Measurements from ENCODE around the gene MRPL11. TPM values are rescaled to one million over a fixed set of nuclear protein-coding genes. Genes with fewer than 3 reads are reported as not detected.
"Not testable (repeated sequence)": the region's sequence is repeated elsewhere in the genome, so short reads cannot be mapped to it uniquely, and the experiment has no call there.

MRPL11 gene
- total RNA-seq, 2 donors from 2014 or later: 46.9 to 59.4 TPM

DNA sequence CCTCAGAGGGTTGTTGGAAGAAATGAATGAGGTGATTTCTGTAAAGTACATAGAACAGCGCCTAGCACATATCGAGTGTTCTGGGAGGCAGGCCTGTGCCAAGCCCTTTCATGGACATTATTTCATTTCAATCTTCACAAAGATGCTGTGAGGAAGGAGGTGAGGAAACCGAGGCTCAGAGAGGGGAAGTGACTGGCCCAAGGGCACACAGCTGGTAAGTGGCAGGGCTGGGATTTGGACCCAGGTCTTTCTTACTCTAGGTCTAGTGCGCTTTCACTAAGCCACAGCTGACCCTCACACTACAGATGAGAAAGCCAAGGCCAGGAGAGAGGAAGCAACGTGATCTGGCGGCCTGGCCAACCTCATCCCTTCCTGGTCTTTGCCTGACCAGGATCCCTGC lies 30.0 kb upstream of the MRPL11 start:
- intact Hi-C loops (cut with DNase I, micrococcal nuclease): no loop called here
- no peak for ATAC-seq
- no peak for DNase-seq

DNA sequence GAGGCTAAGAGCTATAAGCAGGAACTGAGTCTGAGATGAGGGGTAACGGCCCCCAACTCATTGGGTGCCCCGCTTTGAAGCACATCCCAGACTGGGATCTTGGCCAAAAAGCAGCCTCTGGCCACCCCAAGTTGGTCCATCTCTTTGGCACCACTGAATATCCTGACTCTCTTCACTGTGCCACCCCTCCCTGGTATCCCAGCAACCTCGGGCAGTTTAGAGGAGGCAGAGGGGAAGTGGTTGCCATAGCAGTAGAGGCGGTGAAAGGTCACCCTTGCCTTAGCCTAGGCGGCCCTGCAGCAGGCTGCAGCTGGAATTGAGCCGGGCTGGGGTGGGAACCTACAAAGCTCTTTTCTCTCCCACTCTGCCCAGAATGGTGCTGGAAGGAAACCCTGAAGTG lies 29.1 kb upstream of the MRPL11 start:
- intact Hi-C loops (cut with DNase I, micrococcal nuclease): no loop called here
- DNase-seq (peak; percentile 55 to 62), ATAC-seq (peak; percentile 64)

DNA sequence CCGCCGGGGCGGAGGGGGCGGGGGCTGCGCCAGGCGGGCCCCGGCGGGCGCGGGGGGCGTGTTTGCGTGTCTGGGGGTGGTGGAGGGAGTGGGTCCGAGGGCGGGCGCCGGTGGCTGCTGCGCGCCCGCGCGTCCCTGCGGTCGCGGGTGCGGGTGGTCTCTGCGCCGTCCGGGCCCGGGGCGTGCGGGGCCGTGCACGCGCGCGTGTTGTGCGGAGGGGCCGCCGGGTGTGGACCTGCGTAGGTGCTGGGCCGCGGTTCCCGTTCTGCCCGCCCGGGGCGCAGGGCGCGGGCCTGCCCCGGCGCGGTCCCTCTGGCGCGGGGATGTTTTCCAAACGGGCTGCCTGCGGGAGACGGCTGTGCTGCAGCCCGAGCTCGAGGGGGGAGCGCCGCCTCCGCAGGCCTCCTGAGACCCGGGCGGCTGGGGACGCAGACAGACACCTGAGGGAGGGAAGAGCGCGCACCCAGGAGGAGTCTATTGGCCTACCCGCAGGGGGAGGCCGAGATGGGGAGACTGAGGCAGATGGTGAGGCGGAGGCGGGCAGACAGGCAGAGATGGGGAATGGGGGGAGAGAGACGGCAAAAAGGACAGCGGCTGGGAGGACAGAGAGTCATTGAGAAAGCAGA lies 28.5 kb upstream of the MRPL11 start:
- ATAC-seq (peak; percentile 19), DNase-seq (peak; percentile 30 to 45)
- intact Hi-C loops (cut with DNase I, micrococcal nuclease): no loop called here

DNA sequence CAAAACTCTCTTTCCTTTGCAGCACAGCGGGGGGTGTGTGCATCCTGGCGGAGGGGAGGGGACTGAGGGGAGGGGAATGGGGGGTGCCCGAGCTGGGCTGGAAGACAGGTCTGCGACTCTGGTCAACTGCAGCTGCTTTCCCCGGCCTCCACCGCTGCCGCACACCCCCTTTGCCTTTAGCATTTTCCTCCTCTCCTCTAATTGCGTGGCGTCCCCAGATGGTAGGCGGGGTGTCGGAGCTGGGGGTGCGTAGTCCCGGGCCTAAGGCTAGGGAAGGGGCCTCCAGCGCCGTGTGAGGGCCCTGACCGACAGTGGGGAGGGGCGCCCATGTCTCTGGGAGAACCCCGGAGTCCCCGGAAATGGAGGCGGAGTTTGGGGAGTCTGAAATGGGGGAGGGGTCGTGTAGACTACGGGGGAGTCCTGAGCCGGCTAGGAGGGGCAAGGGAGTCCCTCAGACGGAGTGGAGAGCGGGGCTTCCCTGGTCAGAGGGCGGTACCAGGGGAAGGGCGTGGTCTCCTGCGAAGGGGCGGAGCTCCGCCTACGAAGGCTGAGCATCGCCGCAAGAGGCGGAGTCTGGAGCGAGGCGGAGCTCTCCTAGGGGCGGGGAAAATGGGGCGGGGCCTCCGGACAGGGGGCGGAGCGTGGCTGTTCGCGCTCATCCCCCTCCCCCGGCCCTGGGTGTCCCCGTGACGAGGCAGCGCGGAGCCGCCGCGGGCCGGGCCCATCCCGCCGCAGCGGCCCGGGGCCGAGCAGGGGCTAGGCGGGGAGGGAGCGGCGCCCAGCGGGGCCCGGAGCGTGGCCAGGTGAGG lies 27.8 kb upstream of the MRPL11 start, which contains the start of gene PELI3:
TSS of gene PELI3 (plus strand) at position 681 of the 809 bp plus-strand sequence. CDS start 1,224 bp downstream, outside the sequence.
- ATAC-seq: peak; percentile 96
- intact Hi-C loops (cut with DNase I, micrococcal nuclease): no loop called here
- DNase-seq: peak; percentile 91 to 95

DNA sequence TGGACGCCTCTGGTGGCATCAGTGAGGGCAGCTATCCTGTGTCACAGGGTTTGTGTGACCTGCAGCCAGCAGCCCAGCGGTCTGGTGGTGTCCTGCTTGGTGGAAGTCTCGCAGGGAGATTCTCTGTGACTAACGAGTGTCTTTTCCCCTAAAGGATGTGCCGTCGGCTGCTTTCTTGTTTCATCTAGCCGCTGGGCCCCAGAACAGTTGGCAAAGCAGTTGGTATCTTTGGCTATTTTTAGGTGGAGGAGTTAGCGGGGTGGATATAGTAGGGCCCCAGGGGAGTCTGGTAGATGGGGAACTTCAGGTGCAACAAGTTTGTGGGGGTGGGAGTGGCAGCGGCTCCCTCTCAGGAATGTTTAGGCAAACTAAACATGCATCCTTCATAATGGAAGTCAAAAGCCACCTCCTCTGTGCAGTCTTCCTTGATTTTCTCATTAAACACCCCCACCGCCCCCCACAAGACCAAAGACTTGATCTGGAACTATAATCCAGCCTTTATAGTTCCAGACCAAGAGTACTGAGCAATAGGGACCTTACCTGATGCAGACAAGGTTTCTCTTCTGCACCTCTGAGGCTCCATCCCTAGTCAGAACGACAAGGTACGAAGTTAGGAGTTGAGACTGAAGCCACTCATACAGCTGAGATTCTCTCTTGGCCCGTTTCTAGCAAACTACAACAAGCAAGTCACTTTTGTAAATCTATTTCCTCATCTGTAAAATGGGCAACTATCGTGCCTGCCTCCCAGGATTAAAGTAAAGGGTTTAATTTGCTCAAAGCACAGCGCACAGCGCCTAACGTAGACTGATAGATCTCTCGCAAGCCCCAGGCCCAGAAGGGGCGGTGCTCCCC lies 27.0 kb upstream of the MRPL11 start:
- intact Hi-C loops (cut with DNase I, micrococcal nuclease): no loop called here
- DNase-seq: no peak
- ATAC-seq: no peak

DNA sequence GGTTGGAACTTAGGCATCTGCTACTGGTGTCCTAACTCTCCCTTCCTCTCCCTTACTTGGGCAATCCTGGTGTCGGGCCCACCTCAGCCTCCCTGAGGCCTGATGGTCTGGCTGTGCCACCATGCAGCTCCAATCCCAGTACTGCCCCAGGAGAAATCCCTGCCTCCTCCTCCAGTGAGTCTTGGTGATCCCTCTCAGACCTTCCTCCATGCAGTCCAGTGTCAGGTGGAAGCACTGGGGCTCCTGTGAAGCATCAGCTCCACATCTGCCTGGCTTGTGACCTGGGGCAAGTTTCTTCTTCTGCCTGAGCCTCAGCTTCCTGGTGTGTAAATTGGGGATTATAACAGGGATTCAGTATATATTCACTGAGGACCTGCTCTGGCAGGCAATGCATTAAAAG lies 26.3 kb upstream of the MRPL11 start:
- no peak for DNase-seq
- intact Hi-C loops (cut with DNase I, micrococcal nuclease): no loop called here
- ATAC-seq: no peak

DNA sequence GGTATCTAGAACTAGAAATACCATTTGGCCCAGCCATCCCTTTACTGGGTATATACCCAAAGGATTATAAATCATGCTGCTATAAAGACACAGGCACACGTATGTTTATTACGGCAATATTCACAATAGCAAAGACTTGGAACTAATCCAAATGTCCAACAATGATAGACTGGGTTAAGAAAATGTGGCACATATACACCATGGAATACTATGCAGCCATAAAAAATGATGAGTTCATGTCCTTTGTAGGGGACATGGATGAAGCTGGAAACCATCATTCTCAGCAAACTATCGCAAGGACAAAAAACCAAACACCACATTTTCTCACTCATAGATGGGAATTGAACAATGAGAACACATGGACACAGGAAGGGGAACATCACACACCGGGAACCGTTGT lies 25.5 kb upstream of the MRPL11 start:
- intact Hi-C loops (cut with DNase I, micrococcal nuclease); ATAC-seq; DNase-seq: not testable (repeated sequence)

DNA sequence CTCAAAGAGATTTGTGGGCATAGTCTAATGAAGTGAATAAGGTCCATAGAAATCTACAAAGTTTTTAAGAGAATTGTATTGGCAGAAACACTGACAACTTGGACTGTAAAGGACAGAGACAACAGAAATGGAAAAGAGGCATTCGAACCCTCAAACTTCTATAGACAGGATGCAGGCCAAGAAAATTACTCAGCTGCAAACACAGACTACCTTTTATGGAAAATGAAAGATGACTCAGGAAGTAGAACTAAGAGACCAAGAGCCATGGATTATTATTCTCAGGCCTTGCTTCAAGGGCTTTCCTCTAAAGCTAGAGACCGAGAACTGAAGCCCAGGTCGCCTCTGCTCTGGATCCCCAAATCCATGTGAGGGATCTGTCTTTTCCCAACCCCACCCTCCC lies 24.3 kb upstream of the MRPL11 start:
- DNase-seq (no peak), ATAC-seq (no peak)
- intact Hi-C loops (cut with DNase I, micrococcal nuclease): no loop called here

DNA sequence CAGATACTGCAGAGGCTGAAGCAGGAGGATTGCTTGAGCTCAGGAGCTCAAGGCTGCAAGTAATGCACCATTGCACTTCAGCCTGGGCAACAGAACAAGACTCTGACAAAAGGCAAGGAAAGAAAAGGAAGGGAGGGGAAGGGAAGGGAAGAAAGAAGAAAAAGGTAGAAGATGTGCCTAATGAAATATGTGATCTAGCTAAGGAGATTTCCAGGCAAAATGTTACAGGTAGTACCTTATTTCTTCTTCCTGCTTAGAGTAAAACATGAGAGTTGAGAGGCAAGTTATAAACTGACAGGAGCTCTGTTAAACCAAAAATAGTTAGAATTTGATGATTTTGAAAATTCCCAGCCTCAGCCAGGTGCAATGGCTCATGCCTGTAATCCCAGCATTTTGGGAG lies 23.4 kb upstream of the MRPL11 start:
- intact Hi-C loops (cut with DNase I, micrococcal nuclease): no loop called here
- ATAC-seq: no peak
- DNase-seq: no peak

DNA sequence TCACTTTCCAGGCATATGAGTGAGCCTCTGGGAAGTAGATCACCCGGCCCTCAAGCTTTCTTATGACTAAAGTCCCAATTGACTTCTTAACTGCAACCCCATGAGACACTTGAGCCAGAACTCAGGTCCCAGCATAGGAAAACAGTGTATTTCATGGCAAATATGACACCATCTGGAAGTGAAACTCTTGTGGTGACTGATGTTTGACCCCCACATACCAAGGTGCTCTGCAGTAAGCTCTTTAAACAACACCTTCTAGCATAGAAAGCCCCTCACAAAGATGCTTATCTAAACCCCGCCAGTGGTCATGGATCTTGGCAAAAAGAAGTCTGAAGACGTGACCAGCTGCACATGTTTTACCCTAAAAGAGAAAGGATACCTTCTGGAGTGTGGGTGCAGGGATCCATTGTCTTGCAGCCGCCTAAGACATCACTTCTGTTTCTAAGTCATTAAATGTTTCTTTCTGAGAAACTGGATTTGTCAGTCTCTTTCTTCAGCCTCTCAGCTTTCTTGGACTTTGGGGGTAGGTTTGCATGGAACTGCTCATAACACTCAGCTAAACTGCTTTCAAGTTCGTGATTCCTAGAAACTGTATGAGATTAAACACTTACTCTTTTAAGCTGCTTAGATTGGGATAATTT lies 20.6 kb upstream of the MRPL11 start:
- DNase-seq (no peak), ATAC-seq (no peak)
- intact Hi-C loops (cut with DNase I, micrococcal nuclease): no loop called here

DNA sequence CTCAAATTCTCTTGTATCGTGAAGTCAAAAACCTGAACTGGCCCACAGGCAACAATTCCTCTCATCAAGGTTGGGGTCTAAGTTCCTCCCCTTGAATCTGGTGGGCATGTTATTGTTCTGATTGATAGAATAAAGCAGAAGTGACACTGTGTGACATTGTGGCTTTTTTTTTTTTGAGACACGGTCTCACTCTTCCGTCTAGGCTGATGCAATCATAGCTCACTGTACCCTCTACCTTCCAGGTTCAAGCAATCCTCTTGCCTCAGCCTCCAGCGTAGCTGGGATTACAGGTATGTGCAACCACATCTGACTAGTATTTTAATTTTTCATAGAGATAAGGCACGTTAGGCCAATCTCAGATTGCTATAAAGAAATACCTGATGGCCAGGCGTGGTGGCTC lies 19.2 kb upstream of the MRPL11 start:
- ATAC-seq (no peak), DNase-seq (no peak)
- intact Hi-C loops (cut with DNase I, micrococcal nuclease): no loop called here

DNA sequence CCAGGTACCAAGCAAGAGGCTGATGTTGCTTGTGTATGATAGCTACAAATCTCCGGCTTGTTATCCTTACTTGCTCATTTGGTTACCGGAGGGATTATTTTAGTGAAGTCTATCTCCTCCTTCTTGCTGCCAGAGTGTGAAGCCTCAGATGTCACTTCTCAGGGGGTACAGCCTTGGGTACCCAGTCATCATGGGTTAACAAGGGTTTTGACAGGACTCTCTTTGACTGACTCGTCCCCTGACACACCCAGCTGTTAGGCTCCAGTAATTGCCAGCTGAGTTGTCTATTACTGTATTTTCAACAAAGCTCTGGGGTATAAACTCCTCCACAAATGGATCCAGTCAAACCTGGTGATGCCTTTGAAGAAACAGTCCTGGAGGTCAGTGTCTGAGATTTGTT lies 16.2 kb upstream of the MRPL11 start:
- ATAC-seq (no peak), DNase-seq (no peak)
- intact Hi-C loops (cut with DNase I, micrococcal nuclease): no loop called here

DNA sequence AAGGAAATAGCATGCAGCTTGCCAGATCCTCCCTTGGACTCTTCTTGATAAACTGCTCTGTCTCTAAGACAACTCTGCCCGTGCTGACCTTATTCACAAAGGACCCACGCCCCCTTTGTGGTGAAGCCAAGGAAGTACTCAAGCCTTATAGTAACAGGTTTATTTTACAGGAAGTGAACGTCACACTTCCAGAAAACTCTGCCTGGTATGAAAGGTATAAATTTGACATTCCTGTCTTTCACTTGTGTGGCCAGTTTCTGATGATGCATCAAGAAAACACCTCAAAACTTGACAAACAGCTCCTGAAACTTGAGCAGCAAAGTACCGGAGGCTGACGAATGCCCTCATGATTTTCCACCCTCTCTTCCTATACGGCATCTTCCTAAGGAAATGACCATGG lies 15.6 kb upstream of the MRPL11 start:
- intact Hi-C loops (cut with DNase I, micrococcal nuclease): no loop called here
- no peak for ATAC-seq
- no peak for DNase-seq

DNA sequence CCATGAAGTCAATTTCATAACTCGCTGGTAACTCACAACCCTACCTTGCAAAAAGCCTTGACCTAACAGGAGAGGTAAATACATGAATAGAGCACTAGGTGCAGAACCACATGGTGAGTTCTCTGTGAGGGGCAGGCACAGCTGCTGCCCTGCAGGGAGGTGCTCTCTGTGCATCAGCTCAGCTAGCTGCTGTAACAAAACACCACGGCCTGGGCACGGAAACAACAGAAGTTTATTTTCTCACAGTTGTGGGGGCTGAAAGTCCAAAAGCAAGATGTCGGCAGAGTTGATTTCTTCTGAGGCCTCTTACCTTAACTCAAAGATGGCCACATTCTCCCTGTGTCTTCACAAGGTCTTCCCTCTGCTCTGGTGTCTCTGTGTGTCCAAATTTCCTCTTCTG lies 13.0 kb upstream of the MRPL11 start:
- ATAC-seq: no peak
- intact Hi-C loops (cut with DNase I, micrococcal nuclease): no loop called here

DNA sequence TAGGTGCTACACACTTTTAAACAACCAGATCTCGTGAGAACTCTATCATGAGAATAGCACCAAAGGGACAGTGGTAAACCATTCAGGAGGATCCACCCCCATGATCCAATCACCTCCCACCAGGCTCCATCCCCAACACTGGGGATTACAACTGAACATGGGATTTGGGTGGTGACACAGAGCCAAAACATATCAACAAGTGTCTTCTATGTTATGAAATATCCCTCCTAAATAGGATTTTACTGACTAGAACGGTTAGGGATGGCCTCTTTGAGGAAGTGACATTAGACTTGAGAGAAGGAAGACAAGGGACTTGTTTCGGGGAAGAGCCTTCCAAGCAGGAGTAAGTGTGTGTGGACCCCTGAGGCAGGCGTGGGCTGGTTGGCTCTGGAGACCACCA lies 11.9 kb upstream of the MRPL11 start:
- intact Hi-C loops (cut with DNase I, micrococcal nuclease): no loop called here
- DNase-seq (no peak), ATAC-seq (no peak)

More for the DNA sequence above, 13.0 kb upstream of the MRPL11 start:
- no peak for DNase-seq

DNA sequence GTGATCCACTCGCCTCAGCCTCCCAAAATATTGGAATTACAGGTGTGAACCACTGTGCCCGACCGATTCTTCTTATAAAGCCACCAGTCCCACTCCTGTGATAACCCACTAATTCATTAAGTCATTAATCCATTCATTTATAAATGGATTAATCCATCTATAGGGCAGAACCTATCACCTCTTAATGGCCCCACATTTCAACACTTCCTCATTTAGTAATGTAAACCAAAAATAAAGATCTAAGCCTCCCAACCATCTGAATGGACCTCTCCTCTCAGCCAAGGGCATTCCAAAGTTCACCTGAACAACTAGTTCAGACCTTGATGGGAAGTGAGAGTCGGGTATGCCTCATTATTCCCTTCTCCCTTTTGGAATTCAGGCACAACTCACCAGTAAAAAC lies 9.9 kb upstream of the MRPL11 start:
- intact Hi-C loops (cut with DNase I, micrococcal nuclease): no loop called here
- no peak for DNase-seq
- ATAC-seq: no peak

DNA sequence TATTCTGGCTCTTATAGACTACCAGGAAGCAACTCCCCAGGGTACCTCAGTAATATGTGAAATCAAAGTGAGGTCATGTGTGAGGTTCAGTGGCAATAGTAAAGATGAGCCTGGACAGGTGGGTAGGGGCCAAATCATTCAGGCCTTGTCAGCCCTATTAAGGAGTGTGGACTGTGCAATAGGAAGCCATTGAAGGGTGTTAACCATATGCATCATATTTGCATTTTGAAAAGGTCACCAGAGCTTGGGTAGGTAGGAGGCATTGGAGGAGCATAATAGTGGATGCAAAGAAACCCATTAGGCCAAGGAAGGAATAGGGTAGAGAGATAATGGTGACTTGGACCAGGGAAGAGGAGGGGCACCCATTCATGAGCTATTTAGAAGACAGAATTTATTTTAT lies 8.4 kb upstream of the MRPL11 start:
- ATAC-seq: no peak
- intact Hi-C loops (cut with DNase I, micrococcal nuclease): no loop called here
- no peak for DNase-seq

DNA sequence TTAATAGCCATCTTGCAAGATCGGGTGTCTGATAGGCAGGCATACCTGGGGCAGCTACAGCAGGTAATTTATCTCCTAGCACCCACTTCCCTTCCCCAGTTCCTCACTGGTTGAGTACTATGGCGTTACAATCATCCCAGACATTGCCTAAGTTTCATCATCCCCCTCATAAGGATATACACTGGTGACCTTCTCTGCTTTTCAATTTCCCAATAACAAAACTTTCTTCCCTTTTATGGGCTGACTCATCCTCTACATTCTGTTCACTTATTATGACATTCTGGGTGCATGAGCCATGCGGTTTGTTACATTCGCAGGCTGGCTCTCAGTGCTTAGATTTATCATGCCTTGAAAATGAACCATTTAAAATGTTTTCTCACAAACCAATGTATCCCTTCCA lies 5.0 kb upstream of the MRPL11 start:
- ATAC-seq: no peak
- intact Hi-C loops (cut with DNase I, micrococcal nuclease): no loop called here
- DNase-seq: no peak

DNA sequence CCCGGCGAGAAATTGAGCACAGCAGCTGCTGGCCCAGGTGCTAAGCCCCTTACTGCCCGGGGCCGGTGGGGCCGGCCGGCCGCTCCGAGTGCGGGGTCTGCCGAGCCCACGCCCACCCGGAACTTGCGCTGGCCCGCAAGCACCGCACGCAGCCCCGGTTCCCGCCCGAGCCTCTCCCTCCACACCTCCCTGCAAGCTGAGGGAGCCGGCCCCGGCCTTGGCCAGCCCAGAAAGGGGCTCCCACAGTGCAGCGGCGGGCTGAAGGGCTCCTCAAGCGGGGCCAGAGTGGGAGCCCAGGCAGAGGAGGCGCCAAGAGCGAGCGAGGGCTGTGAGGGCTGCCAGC lies 2.3 kb upstream of the MRPL11 start:
- intact Hi-C loops (cut with DNase I, micrococcal nuclease); DNase-seq; ATAC-seq: not testable (repeated sequence)

Measured in left colon (tissue), 2 donors.